Stomach smooth muscle (tissue), 2 donors: ENCODE measurements around the gene FABP6.

Experiments used
- H3K27ac ChIP-seq: one replicate; pipeline ENCODE4 v1.7.0; 2013; ENCODE audit warnings: mild to moderate bottlenecking, low read length, inconsistent platforms
- H3K27me3 ChIP-seq, 2 donors: one replicate each; pipeline ENCODE4 v1.7.0; 2013; ENCODE audit warnings: low read length in 2 of 2; ENCODE audit not compliant: insufficient read depth in 2 of 2, control insufficient read depth in 1 of 2
- H3K36me3 ChIP-seq, 2 donors: one replicate each; pipeline ENCODE4 v1.7.0; 2013; ENCODE audit warnings: low read length in 2 of 2; ENCODE audit not compliant: control insufficient read depth in 2 of 2, insufficient read depth in 2 of 2
- H3K4me1 ChIP-seq: one replicate; pipeline ENCODE4 v1.7.0; 2013; ENCODE audit warnings: low read length; ENCODE audit not compliant: control insufficient read depth, insufficient read depth
- H3K4me3 ChIP-seq, 2 donors: one replicate each; pipeline ENCODE4 v1.7.0; 2013; ENCODE audit warnings: low read length in 2 of 2
- H3K9ac ChIP-seq, 2 donors: one replicate each; pipeline ENCODE4 v1.7.0; 2013; ENCODE audit warnings: low read length in 2 of 2, mild to moderate bottlenecking in 1 of 2
- H3K9me3 ChIP-seq, 2 donors: one replicate each; pipeline ENCODE4 v1.7.0; 2013; ENCODE audit warnings: low read length in 2 of 2; ENCODE audit not compliant: control insufficient read depth in 2 of 2
- donor health status: healthy.
- donor health status: Pancreatic carcinoma.

FABP6 gene

DNA sequence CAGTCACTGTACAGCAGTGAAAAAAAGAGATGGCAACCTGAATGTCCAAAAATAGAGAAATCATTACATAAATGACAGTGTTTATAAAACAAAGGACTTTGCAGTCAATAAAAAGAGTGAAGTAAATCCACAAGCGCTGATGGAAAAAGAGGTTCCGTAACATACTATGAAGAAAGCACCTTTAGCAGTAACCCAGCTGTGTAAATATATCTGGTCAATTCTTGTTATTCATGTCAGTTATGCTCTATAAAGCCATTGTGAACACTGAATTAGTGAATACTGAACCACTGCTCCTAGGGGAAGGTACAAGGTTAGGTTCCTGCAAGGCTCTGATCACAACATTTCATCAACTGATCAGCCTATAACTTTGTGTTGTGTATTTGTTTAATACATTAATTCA, 43.6 kb downstream of the FABP6 start:
- Histone ChIP-seq H3K27ac (no peak overlapping the region), H3K36me3 (peaks cover 0 to 2% of the 10 kb centered on the region in 2 donors), H3K9me3 (no peaks in the 10 kb centered on the region), H3K4me1 (peaks cover 2% of the 10 kb centered on the region), H3K9ac (no peak overlapping the region), H3K27me3 (no peaks in the 10 kb centered on the region), H3K4me3 (no peak overlapping the region)

DNA sequence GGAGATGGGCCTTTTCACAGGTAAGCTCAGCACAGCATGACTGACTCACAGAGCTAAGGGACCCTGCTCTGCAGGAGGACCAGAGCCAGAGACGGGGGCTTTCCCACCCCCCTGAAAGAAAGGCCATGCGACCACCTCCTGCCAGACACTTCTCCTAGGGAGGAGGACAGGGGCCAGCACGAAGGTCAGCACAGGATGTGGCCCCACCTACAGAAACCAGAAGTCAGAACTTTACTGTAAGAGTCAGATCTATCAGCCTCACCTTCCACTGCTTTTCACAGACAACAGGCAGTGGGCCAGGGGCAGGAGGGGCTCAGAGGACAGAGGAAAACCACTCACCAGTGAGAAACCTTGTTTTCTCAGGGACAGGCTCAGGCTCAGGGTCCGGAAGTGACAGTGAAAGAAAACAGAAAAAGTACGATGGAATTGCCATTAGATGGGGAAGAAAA, 45.2 kb downstream of the FABP6 start:
- H3K27ac ChIP-seq = no peak overlapping the region
- no peaks in the 10 kb centered on the region for H3K36me3 ChIP-seq
- no peak overlapping the region for H3K4me3 ChIP-seq
- H3K9me3 ChIP-seq = no peaks in the 10 kb centered on the region
- H3K4me1 ChIP-seq = no peaks in the 10 kb centered on the region
- H3K27me3 ChIP-seq = no peaks in the 10 kb centered on the region
- H3K9ac ChIP-seq = no peak overlapping the region

DNA sequence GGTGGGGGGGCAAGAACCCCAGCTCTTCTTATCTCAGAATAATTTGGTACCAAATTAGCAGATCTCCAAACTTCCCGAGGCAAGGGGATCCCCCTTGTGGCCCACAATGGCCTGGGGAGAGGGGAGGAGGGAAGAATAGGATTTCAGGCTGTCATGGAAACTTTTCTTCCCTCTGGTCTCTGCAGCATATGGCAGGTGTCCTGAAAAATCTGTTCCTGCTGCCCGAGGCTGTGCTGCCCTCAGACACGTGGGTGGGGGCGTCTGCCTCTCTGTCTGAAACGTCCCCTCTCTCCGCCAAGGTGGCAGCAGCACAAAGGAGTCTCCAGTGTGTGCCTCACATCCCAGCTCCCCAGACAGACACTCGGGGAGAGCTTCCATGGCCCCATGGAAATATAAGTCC, 49.0 kb downstream of the FABP6 start:
- H3K9me3 ChIP-seq = no peaks in the 10 kb centered on the region
- H3K36me3 ChIP-seq = no peaks in the 10 kb centered on the region
- H3K9ac ChIP-seq = no peak overlapping the region
- H3K27me3 ChIP-seq = no peaks in the 10 kb centered on the region
- H3K4me1 ChIP-seq = no peaks in the 10 kb centered on the region
- no peak overlapping the region for H3K4me3 ChIP-seq
- H3K27ac ChIP-seq = no peak overlapping the region

DNA sequence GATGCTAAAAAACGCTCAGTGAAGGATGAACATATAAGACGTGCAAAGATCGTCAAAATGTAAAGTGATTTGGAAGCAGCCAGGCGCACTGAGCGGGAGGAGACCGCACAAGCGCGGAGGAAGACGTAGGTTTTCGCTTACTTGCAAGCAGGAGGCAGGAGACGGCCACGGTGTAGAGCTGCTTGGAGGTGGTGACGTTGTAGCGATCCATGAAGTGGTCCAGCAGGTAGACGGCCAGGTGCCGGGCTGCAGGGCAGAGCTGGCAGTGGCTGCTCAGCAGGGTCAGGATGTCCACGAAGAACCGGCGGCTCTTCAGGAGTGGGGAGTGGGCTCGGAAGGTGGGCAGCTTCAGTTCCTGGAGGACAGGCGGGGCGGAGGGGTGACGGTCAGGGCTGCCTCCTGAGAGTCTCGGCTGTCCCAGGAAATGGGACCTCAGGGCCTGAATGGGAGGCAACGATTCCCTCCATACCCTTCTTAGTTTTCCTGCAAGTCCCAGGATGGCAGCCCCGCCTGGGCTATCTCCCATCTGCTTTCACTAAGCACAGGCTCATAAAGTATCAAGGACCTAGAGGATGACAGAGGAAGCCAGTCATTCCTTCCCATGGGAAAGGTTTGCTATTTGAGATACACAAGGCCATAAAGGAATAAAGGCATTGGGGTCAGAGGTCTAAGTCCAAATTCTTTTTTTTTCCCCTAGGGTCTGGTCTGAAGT, 51.2 kb downstream of the FABP6 start:
- no peaks in the 10 kb centered on the region for H3K27me3 ChIP-seq
- H3K9ac ChIP-seq = no peak overlapping the region
- no peaks in the 10 kb centered on the region for H3K4me1 ChIP-seq
- no peak overlapping the region for H3K4me3 ChIP-seq
- H3K36me3 ChIP-seq = no peaks in the 10 kb centered on the region
- H3K27ac ChIP-seq = no peak overlapping the region
- no peaks in the 10 kb centered on the region for H3K9me3 ChIP-seq

DNA sequence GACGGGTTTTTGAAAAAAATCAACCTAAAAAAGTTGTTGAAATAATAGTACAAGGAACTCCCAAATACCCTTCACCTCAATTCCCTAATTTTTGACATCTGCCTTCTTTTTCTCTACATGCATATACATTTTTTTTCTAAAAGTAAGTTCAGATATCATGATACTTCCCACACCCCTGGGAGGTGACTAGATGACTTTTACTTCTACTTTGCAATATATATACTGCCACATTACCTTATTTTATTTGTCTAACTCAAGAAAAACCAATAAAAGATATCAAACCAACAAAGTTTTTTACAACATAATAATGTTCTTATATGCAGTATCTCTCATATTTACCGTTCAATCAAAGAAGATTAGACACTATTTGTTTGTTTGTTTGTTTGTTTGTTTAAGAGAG, 52.0 kb downstream of the FABP6 start:
- Histone ChIP-seq H3K4me3 (no peak overlapping the region), H3K27me3 (no peaks in the 10 kb centered on the region), H3K36me3 (no peaks in the 10 kb centered on the region), H3K4me1 (no peaks in the 10 kb centered on the region), H3K9me3 (no peaks in the 10 kb centered on the region), H3K27ac (no peak overlapping the region), H3K9ac (no peak overlapping the region)

- H3K27ac ChIP-seq = no peak overlapping the region
- H3K27me3 ChIP-seq = no peaks in the 10 kb centered on the region
- H3K9ac ChIP-seq = no peak overlapping the region
- no peaks in the 10 kb centered on the region for H3K36me3 ChIP-seq
- H3K4me3 ChIP-seq = no peak overlapping the region
- no peaks in the 10 kb centered on the region for H3K9me3 ChIP-seq
- H3K4me1 ChIP-seq = peaks cover 11% of the 10 kb centered on the region
Measured at GRCh38 chr5:160284291-160284873, 55.1 kb downstream of the FABP6 start.

DNA sequence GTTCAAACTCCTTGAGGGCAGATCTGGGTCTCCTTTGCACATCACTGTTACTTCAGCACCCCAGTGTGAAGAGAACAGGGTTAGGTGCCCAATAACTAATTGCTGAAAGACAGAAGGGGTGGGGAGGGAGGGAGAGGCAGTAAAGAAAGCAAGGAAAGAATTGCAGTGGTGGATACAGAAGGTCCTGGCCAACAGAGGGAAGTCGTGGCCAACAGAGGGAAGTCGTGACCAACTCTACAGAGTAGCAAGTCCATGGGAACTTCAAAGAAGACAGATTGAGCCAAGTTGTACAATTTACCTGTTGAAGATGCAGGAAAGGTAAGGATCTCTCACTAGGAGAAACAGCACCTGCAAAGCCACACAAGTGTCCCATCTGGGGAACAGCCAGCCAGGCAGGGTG, 56.0 kb downstream of the FABP6 start:
- no peaks in the 10 kb centered on the region for H3K9me3 ChIP-seq
- peaks cover 11% of the 10 kb centered on the region for H3K4me1 ChIP-seq
- H3K36me3 ChIP-seq = no peaks in the 10 kb centered on the region
- H3K4me3 ChIP-seq = no peak overlapping the region
- H3K27ac ChIP-seq = no peak overlapping the region
- H3K27me3 ChIP-seq = no peaks in the 10 kb centered on the region
- H3K9ac ChIP-seq = no peak overlapping the region

GRCh38 chr5:160286947-160287346, 57.6 kb downstream of the FABP6 start:
- no peaks in the 10 kb centered on the region for H3K36me3 ChIP-seq
- no peaks in the 10 kb centered on the region for H3K9me3 ChIP-seq
- H3K9ac ChIP-seq = no peak overlapping the region
- no peak overlapping the region for H3K4me3 ChIP-seq
- peaks cover 11% of the 10 kb centered on the region for H3K4me1 ChIP-seq
- H3K27ac ChIP-seq = no peak overlapping the region
- H3K27me3 ChIP-seq = no peaks in the 10 kb centered on the region

- H3K4me3 ChIP-seq = no peak overlapping the region
- no peak overlapping the region for H3K9ac ChIP-seq
- H3K36me3 ChIP-seq = no peaks in the 10 kb centered on the region
- H3K4me1 ChIP-seq = peaks cover 11% of the 10 kb centered on the region
- H3K27me3 ChIP-seq = no peaks in the 10 kb centered on the region
- no peaks in the 10 kb centered on the region for H3K9me3 ChIP-seq
- no peak overlapping the region for H3K27ac ChIP-seq
Measured at GRCh38 chr5:160287378-160288051, 58.2 kb downstream of the FABP6 start.
